ENCODE measurements around the gene LRRFIP2.

- TF ChIP-seq CTCF (conservative IDR thresholded peaks at IDR 0.05) (no peak), EZH2 (IDR thresholded peaks at IDR 0.05; ENCODE audit: low read depth) (no peak)
Measured at GRCh38 chr3:37075955-37076354, 98.4 kb downstream of the LRRFIP2 start.

Data from PC-9 (cell line).